GM18870 (cell line): ENCODE data around the gene RPS14.
"Not testable (repeated sequence)": the region's sequence is repeated elsewhere in the genome, so short reads cannot be mapped to it uniquely, and the experiment has no call there.

Source experiments
- ATAC-seq: cut with Tn5 transposase; IDR thresholded peaks from one replicate; pipeline ENCODE4 v1.9.1; 2021; ENCODE audit warnings: moderate library complexity; ENCODE audit not compliant: unreplicated experiment

Gene RPS14

DNA sequence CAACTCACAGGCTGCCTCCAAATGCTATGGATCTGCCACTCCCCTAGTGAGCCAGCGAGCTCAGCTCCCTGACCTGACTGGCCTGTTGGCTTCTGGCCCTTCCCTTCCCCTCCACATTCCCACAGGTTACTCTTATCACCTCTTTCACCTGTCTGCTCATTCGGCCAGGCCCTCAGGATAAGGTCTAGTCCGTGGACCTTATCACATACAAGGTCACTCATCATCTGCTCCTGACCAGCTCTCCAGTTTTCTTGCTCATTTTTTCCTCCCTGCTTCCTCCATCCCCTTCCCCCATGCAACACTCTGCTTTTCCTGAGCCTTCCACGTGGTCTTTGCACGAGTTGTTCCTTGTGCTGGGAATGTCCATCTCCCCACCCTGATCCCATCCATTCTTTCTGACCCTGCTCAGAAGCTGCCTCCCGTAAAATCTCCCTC, 32.5 kb upstream of the RPS14 start:
- no peak for ATAC-seq

DNA sequence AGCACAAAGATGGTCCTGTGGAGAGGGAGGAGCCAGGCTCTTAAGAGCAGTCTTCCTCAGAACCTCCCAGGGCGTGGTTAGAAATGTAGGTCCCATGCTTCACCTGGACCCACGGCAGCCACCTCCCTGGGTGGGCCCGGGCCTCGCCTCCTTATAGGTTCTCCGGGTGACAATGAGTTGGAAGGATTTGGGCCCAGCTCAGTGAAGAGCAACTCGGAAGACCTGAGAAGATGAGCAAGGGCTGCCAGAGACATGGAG, 32.1 kb upstream of the RPS14 start:
- ATAC-seq: no peak

DNA sequence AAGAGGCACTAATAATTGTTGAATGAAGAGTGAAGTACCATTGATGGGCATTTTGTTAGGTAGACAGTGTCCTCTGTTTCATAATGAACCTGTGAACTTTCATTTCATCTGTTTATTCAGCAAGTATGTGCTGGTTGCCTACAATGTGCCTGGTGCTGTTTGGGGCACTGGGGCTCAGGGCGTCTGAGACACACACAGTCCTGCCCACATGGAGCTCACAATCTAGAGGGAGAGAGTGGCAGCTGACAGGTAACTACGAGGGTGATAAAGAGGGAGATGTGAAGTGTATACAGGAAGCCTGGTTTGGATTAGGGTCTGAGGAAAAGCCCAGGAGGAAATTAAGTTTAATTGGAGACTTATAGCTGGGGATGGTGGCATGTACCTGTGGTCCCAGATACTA, 29.9 kb upstream of the RPS14 start:
- ATAC-seq: no peak

DNA sequence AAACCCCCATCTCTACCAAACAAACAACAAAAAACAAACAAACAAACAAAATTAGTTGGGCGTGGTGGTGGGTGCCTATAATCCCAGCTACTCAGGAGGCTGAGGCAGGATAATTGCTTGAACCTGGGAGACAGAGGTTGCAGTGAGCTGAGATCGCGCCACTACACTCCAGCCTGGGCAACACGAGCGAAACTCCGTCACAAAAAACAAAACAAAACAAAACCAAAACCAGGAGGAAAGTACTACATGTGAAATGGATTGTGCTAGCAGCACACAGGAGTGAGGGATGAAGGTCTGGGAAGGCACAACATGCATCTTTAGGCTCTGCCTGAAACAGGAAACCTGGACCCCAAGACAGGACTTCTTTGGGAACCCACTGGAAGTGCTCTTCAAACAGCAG, 27.0 kb upstream of the RPS14 start:
- ATAC-seq: not testable (repeated sequence)

DNA sequence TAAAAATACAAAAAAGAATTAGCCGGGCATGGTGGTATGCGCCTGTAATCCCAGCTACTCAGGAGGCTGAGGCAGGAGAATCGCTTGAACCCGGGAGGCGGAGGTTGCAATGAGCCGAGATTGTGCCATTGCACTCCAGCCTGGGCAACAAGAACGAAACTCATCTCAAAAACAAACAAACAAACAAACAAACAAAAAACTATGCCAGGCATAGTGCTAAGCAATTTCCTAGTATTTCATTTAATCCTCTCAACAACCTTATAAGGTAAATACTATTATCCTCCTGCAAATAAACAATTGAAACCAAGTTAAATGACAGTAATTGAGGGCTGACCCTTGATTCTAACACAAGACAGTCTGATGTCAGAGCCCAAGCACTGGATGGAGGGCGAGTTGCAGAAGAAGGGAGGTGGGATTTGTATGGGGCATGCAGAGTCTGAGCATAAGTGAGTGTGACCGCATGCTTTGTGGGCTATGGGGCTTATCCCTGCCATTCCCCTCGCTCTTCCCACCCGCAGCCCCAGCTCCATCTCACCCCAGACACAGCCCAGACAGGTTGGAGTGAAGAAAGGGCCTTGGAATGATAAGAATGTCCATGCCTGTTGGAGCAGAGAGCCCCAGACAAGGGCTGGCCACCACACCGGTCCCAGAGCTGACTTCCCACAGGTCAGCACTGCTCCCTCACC, 24.3 kb upstream of the RPS14 start:
- no peak for ATAC-seq

DNA sequence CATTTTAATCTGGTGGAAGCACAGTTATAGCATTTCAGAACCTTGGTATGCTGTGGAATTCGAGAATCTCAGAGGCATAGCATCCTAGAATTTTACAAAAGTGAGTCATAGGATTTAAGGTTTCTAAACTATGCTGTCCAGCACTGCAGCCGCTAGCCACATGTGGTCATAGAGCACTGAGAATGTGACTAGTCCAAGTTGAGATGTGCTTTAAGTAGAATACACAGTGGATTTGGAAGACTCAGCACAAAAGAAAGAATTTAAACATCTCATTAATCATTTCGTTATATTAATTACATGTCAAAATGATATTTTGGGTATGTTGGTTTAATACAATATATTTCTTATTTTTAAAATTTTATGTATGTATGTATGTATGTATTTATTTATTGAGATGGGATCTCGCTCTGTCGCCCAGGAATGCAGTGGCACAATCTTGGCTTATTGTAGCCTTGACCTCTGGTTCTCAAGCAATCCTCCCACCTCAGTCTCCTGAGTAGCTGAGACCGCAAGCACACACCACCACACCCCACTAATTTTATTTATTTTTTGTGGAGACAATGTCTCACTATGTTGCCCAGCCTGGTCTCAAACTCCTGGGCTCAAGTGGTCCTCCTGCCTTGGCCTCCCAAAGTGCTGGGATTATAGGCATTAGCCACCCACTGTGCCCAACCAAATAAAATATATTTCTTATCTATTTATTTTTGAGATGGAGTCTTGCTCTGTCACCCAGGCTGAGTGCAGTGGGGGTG, 20.4 kb upstream of the RPS14 start:
- ATAC-seq: no peak

DNA sequence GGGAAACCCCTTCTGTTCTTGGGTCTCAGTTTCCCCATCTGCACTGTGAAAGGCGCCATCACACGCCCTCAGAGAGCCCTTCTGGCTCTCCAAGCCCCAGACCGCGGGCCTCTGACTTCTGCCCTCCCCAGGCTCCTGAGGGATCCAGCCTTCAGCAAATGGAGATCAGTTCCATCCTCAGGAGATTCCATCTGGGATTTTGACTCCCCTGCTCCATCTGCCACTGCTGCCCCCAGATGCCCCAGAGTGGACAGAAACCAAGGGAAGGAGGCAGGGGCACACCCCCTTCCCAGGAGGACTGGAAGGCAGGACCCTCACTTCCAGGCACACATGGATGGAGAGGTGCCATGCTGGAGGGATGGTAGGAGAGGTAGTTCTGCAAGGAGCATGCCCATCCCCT, 18.7 kb upstream of the RPS14 start:
- no peak for ATAC-seq

DNA sequence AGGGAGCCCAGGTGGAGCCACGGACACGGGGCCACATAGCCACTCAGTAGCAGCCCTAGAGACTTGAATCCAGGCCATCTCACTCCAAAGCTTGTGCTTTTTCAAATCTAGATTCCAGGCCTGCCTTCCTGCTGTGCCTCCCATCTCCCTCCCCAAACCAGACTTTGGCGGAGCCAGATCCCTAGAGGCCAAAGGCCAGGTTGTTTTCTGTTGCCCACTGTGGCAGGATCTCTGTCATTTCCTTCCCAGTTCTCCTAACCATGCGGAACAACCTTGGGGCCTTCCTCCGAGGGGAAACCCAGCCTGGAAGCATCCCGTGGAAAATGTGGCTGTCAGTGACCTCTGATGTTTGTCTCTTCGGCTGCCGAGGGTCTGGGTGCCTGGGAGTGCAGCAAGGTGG, 16.4 kb upstream of the RPS14 start:
- no peak for ATAC-seq

- no peak for ATAC-seq
These were observed 15.0 kb upstream of the RPS14 start for GRCh38 chr5:150464554-150465012.

- ATAC-seq: no peak
These were observed 11.7 kb upstream of the RPS14 start for GRCh38 chr5:150461231-150461630.

DNA sequence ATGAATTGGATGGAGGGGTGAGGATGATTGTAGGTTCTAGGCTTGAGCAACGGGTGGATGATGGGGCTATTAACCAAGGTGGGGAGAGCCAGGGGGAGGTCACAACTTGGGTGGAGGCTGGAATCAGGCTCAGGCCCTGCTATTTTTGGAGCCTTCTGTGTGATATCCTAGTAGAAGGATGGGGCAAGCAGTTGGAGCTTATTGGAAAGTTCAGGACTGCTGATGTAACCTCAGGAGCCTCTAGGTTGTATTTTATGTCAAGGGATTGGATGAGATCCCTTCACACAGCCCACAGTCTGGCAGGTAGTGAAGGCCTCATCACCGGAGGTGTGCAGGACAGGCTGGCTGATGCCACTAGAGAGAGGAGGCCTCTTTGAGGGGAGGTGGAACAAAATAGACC, 11.2 kb upstream of the RPS14 start:
- ATAC-seq: no peak

DNA sequence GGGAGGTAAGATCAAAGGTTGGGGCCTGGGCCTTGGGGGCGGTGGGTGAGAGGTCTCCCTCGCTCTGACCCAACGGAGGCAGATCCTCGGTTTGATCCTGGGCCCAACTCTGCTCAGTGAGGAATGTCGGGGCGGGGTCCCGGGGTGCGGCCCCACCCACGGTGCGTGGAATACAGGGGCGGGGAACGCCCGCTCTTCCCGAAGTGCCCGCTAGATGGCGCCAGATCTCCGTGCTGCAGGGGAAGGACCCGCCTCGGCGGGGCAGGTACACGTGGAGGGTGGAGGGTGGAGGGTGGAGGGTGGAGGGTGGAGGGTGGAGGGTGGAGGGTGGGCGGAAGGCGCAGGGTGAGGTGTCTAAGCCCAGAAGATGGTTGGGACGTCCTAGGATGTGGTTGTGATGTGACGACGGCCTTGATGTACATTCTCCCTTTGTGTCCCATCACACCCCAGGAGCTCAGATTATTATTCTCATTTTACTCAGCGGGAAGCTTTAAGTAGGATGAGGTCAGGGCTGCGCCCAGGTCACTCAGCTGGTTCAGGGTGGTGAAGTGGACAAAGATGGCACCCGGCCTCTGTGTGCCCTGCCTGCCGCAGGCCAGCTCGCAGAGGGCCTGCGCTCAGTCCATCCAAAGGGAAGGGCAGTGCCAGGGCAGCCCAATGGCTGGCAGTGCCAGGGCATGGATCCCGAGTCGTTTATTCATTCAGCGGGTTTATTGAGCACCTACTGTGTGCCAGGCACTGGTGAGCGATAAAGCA, 9.4 kb upstream of the RPS14 start:
- no peak for ATAC-seq

GRCh38 chr5:150457562-150458240, 8.2 kb upstream of the RPS14 start:
- ATAC-seq: no peak

DNA sequence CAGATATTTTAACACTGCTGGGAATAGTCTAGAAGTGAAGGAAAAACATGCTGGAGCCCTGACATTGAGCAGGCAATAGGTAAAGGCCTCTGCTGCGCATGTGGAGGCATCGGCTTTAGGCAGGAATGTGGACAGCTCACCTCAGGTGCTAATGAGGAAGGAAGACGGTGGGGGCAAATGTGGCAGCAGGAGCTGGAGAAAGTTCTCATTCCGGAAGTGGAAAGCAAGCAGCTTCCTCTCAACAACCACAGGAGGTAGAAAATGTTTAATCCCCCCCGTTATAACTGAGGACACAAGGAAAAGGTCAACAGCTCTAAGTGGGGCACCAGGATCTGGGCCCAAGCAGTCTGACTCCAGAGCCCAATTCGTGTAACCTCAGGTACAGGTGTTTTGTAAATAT, 7.6 kb upstream of the RPS14 start:
- no peak for ATAC-seq

DNA sequence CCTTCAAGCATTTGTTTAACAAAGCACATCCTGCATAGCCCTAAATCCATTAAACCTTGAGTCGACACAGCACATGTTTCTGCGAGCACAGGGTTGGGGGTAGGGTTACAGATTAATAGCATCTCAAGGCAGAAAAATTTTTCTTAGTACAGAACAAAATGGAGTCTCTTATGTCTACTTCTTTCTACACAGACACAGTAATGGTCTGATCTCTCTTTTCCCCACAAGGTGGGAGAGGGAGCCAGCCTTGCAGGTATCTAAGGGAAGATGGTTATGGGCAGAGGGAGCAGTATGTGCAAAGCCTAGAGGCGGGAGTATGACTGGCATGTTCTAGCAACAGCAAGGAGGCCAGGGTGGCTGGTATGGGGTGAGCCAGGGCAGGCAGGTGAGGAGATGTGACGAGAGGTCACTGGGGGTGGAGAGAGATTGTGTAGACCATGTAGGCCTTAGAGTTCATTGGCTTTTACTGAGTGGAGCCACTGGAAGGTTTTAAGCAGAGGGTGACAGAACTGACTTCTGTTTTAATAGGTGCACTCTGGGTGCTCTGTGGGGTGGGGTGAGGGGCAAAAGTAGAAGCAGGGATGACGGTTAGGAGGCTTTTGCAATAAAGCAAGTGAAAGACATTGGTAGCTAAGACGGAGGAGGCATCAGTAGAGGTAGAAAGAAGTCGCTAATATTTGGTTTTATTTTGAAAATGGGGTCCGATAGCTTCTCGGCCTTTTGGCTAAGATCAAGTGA, 5.1 kb upstream of the RPS14 start:
- no peak for ATAC-seq

GRCh38 chr5:150454027-150454426, 4.5 kb upstream of the RPS14 start:
- ATAC-seq: not testable (repeated sequence)

GRCh38 chr5:150452914-150453313, 3.4 kb upstream of the RPS14 start:
- ATAC-seq: no peak

DNA sequence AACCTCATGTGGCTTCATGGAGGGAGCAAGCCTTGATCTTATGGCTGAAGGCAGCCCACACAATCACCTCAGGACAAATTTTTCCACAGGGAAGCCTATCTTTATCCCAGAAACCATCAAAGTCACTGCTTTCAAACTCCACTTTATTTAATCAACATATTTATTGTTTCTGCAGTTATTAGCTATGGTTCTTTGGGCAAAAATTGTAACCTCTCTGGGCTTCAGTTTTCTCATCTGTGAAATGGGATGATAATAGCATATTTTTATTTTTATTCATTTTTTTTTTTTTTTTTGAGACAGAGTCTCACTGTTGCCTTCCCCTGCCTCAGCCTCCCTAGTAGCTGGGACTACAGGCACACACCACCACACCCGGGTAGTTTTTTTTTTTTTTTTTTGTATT, 2.1 kb upstream of the RPS14 start:
- no peak for ATAC-seq

DNA sequence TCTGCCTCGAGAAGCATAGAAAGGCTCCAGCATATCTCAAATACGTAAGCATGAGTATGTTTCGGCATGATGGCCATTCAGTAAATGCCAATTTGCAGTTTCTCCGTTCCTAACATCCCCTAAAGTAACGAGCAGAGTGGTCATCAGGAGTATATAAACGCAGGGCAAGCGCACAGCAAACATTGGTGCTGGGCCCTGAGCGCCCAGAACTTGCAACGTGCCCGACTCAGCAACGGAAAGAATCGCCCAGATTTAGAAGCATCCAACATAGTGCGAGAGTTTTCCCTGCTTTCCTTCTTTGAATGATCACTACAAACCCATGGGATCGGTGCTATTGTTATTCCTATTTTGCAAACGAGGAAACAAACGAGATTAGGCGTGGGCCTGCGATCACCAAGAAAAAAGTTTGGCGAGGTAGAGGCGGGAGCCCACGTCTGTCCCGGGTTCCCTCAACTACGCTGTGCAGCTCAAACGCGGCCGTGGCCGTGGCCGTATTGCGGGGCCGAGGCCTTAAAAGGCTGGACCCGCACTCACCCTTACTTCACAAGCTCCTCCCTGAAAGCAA, 505 bp downstream of the RPS14 start:
- no peak for ATAC-seq

DNA sequence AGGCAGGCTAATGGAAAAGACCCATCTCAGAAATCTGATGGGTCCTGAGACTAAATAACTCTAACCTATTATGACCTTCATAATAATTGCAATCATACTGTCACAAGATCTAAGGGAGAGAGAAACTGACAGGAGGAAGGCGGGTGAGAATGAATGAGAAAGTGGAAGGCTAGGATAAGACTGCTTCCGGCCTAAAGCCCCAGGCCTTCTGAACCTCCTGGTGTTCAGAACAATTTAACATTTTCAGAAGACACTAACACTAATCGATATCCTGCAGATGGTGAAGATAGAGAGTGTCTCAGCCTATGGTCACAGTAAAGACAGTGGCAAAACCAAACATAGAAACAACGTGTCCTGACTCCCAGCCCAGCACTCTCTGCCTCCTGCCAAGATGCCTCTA, 1.2 kb downstream of the RPS14 start:
- no peak for ATAC-seq

GRCh38 chr5:150447188-150447587, 2.4 kb downstream of the RPS14 start:
- no peak for ATAC-seq
